Peyer's patch (tissue), 4 donors: ENCODE results near the gene GNB2.

Source experiments
- CTCF ChIP-seq, 6 experiments: fragments of 450-650 bp in 4 of 6; fragments of 200-600 bp in 2 of 6; sonication (generic) in 1 of 6; IDR thresholded peaks; one replicate each; pipeline ENCODE4 v1.5.1; 2017 to 2019; ENCODE audit warnings: antibody characterized with exemption in 6 of 6, mild to moderate bottlenecking in 3 of 6, moderate library complexity in 1 of 6
- POLR2A ChIP-seq, 2 donors: fragments of 450-650 bp; IDR thresholded peaks; one replicate each; pipeline ENCODE4 v1.5.1; 2017; ENCODE audit warnings: antibody characterized with exemption in 2 of 2, mild to moderate bottlenecking in 2 of 2, moderate library complexity in 2 of 2

GRCh38 chr7:100678291-100678984, 4.9 kb downstream of the GNB2 start:
- TF ChIP-seq POLR2A (IDR thresholded peaks at IDR 0.05) (no peak), CTCF (IDR thresholded peaks at IDR 0.05) (no peak)
